ENCODE results near the gene CTNNA2. TPM values are rescaled to one million over a fixed set of nuclear protein-coding genes. Genes with fewer than 3 reads are reported as not detected.
"Not testable (repeated sequence)": the region's sequence is repeated elsewhere in the genome, so short reads cannot be mapped to it uniquely, and the experiment has no call there.

The CTNNA2 gene
- total RNA-seq, 1 donor from 2014 or later = 2.9 TPM

DNA sequence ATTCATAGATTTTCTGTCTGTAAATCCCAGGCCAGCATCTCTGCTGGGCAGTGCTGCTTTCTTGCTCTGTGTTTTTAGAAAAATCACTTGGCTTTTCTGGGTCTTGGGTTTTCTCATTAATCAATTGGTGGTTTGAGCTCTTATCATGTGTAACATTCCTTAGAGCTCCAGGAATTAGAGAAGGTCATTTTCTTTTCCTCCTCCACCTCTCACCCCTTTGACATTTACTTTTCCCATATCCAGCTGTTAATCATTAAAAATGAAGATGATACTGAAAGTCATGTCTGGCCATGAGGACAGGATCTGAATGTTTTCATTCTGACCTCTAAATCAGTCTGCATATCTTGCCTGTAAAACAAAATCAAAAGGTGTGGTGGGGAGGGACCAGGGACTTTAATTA lies 680.7 kb downstream of the CTNNA2 start:
- H3K4me1 ChIP-seq = no peaks in the 10 kb centered on the region
- intact Hi-C loops (cut with DNase I) = no loop called here

DNA sequence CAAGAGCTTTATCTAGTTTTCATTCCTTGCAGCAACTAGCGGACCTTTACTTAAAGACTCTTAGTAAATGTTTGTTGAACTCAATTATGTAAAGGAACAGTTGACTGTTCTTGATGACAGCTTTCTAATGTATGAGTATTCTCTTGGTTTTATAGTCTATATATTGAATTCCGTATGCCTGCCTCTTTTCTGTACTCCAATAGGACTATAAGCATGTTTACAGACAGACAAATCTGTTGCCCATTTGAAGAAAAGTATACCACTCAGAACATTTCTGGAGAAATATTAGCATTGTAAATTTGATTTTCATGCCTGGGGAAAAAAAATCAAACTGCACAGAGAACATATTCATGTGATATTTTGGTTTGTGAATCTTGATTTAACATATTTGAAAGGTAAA lies 682.2 kb downstream of the CTNNA2 start:
- Histone ChIP-seq H3K4me1 (no peaks in the 10 kb centered on the region), H3K27ac (no peak overlapping the region), H3K9me3 (no peaks in the 10 kb centered on the region), H3K36me3 (no peaks in the 10 kb centered on the region), H3K4me3 (no peak overlapping the region), H3K27me3 (no peaks in the 10 kb centered on the region)
- DNase-seq (ENCODE audit: extremely low spot score in 2 of 2) = no peak
- intact Hi-C loops (cut with DNase I) = no loop called here
- TF ChIP-seq, protein P1, sequence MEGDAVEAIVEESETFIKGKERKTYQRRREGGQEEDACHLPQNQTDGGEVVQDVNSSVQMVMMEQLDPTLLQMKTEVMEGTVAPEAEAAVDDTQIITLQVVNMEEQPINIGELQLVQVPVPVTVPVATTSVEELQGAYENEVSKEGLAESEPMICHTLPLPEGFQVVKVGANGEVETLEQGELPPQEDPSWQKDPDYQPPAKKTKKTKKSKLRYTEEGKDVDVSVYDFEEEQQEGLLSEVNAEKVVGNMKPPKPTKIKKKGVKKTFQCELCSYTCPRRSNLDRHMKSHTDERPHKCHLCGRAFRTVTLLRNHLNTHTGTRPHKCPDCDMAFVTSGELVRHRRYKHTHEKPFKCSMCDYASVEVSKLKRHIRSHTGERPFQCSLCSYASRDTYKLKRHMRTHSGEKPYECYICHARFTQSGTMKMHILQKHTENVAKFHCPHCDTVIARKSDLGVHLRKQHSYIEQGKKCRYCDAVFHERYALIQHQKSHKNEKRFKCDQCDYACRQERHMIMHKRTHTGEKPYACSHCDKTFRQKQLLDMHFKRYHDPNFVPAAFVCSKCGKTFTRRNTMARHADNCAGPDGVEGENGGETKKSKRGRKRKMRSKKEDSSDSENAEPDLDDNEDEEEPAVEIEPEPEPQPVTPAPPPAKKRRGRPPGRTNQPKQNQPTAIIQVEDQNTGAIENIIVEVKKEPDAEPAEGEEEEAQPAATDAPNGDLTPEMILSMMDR (IDR thresholded peaks at IDR 0.05) = no peak
- TF ChIP-seq POLR2A (IDR thresholded peaks at IDR 0.05) (no peak), POLR2AphosphoS5 (IDR thresholded peaks at IDR 0.05; ENCODE audit: insufficient read depth in 1 of 2, low read depth in 1 of 2) (no peak)

More for the DNA sequence above, 680.7 kb downstream of the CTNNA2 start:
- Histone ChIP-seq H3K4me3 (no peak overlapping the region), H3K36me3 (no peaks in the 10 kb centered on the region), H3K9me3 (no peaks in the 10 kb centered on the region), H3K27me3 (no peaks in the 10 kb centered on the region), H3K27ac (no peak overlapping the region)
- DNase-seq (ENCODE audit: extremely low spot score in 2 of 2) = no peak
- no peak for TF ChIP-seq POLR2AphosphoS5 (IDR thresholded peaks at IDR 0.05; ENCODE audit: insufficient read depth in 1 of 2, low read depth in 1 of 2)
- TF ChIP-seq, protein P1 (IDR thresholded peaks at IDR 0.05) = no peak
- no peak for TF ChIP-seq POLR2A (IDR thresholded peaks at IDR 0.05)

DNA sequence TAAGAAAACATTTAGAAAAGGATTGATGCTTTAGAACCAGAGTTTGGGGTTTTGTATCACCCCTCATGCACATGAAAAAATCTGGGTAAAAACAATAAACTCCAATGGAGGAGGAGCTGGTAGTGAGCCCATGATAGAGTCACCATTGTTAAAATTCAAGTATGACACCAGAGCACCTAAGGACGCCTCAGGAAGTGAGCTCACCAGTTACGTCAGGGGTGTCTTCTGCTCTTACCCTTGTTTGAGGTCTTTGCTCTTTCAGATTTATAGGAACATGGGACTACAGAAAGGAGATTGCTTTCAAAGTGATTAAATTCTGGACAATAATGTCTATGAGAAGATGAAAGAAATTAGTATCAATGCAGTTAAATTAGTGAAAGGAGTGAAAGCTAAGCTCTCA lies 685.2 kb downstream of the CTNNA2 start:
- DNase-seq (ENCODE audit: extremely low spot score in 2 of 2) = no peak
- Histone ChIP-seq H3K4me1 (no peaks in the 10 kb centered on the region), H3K9me3 (no peaks in the 10 kb centered on the region), H3K4me3 (no peak overlapping the region), H3K27ac (no peak overlapping the region), H3K36me3 (no peaks in the 10 kb centered on the region), H3K27me3 (no peaks in the 10 kb centered on the region)
- intact Hi-C loops (cut with DNase I) = no loop called here
- no peak for TF ChIP-seq POLR2AphosphoS5 (IDR thresholded peaks at IDR 0.05; ENCODE audit: insufficient read depth in 1 of 2, low read depth in 1 of 2)
- TF ChIP-seq, protein P1 (IDR thresholded peaks at IDR 0.05) = no peak
- no peak for TF ChIP-seq POLR2A (IDR thresholded peaks at IDR 0.05)

DNA sequence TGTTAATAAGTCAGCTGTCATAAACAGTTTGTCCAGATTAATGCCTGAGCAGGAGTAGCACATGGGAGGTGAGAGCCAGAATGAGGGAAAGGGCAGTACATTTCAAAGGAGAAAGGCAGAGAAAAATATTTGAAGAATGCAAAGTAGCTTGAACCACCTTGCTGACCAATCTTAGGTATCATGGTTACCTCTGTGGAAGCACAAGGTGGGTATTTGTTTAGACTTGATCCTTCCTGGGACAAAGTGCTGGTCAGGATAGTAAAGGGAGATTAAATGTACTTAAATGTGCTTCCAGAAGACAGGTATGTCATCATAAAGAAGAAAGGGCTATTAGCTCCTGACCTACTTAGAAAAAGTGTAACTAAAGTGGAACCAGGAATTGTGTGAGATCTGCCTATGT lies 686.7 kb downstream of the CTNNA2 start:
- DNase-seq (ENCODE audit: extremely low spot score in 2 of 2) = no peak
- TF ChIP-seq, protein P1 (IDR thresholded peaks at IDR 0.05) = no peak
- no peak overlapping the region for H3K4me3 ChIP-seq
- H3K9me3 ChIP-seq = no peaks in the 10 kb centered on the region
- H3K4me1 ChIP-seq = no peaks in the 10 kb centered on the region
- intact Hi-C loops (cut with DNase I) = no loop called here
- no peak overlapping the region for H3K27ac ChIP-seq
- no peaks in the 10 kb centered on the region for H3K36me3 ChIP-seq
- H3K27me3 ChIP-seq = no peaks in the 10 kb centered on the region

DNA sequence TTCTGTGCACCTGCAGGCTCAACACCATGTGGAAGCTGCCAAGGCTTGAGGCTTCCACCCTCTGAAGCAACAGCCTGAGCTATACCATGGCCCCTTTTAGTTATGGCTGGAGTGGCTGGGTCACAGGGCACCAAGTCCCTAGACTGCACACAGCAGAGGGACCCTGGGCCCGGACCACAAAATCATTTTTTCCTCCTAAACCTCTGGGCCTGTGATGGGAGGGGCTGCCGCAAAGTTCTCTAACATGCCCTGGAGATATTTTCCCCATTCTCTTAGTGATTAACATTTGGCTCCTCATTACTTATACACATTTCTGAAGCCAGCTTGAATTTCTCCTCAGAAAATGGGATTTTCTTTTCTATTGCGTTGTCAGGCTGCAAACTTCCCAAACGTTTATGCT lies 691.1 kb downstream of the CTNNA2 start:
- DNase-seq (ENCODE audit: extremely low spot score in 2 of 2); H3K9me3 ChIP-seq; H3K36me3 ChIP-seq; intact Hi-C loops (cut with DNase I); H3K27me3 ChIP-seq; H3K4me3 ChIP-seq; H3K4me1 ChIP-seq; H3K27ac ChIP-seq: not testable (repeated sequence)

DNA sequence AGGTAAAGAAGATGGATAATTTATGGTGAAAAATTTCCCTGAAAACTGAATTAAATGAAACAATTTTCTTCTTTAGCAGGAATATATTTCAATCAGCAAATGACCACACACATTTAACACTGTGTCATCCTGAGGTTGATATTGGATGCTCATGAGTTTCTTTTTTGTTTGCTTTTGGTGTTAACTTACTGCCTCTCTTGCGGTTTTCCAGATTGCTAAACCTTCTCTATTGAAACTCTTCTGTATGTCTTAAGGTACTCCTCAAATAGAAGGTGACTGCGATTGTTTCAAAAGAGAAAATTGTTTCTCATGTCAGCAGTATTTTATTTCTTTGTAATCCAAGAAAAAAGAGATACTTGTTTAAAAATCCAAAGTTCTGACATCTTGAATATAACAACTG lies 692.6 kb downstream of the CTNNA2 start:
- no peak overlapping the region for H3K4me3 ChIP-seq
- intact Hi-C loops (cut with DNase I) = no loop called here
- H3K4me1 ChIP-seq = no peaks in the 10 kb centered on the region
- TF ChIP-seq, protein P1 (IDR thresholded peaks at IDR 0.05) = no peak
- TF ChIP-seq POLR2A (IDR thresholded peaks at IDR 0.05) (no peak), POLR2AphosphoS5 (IDR thresholded peaks at IDR 0.05; ENCODE audit: insufficient read depth in 1 of 2, low read depth in 1 of 2) (no peak)
- H3K36me3 ChIP-seq = no peaks in the 10 kb centered on the region
- no peak overlapping the region for H3K27ac ChIP-seq
- no peaks in the 10 kb centered on the region for H3K9me3 ChIP-seq
- no peak for DNase-seq (ENCODE audit: extremely low spot score in 2 of 2)
- no peaks in the 10 kb centered on the region for H3K27me3 ChIP-seq

All from vagina (tissue), 2 donors.